ENCODE results near the gene RAB8B.

DNA sequence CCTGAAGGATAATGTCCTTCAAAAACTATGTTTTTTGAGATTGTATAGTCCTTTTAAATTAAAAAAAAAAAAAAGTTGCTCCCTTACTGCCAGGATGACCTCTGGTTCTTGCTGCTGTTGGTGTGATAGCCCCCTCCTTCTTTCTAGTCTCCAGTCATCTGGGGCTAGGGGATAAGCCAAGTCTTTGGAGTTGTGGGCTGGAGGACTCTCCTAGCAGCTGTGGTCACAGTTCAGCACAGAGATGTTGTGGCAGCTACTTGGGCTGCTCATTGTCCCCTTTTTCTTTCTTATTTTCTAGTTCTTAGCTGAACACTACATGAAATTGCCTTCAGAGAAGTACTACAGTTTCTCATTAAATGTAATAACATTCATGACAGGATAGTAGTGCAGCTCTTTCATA, 48.8 kb downstream of the RAB8B start:
- TF ChIP-seq CTCF (IDR thresholded peaks at IDR 0.05; ENCODE audit: low read depth, low read length) (no peak), MYC (IDR thresholded peaks at IDR 0.05; ENCODE audit: low read depth, low read length) (no peak), POLR2A (IDR thresholded peaks at IDR 0.05; ENCODE audit: extremely low read depth, insufficient read length) (no peak)

All from NB4 (cell line).